Ishikawa (cell line): ENCODE data around the gene TSPEAR.

Experiments used
- CEBPB ChIP-seq: IDR thresholded peaks from 2 replicates; pipeline ENCODE4 v1.6.1; 2012
- RAD21 ChIP-seq: IDR thresholded peaks from 2 replicates; pipeline ENCODE4 v1.6.1; 2012; ENCODE audit warnings: low read depth
- TCF12 ChIP-seq: IDR thresholded peaks from 2 replicates; pipeline ENCODE4 v1.6.1; 2012; ENCODE audit warnings: low read depth
- TF ChIP-seq, protein P1 (sequence below): IDR thresholded peaks from 2 replicates; pipeline ENCODE4 v1.6.1; 2012

DNA sequence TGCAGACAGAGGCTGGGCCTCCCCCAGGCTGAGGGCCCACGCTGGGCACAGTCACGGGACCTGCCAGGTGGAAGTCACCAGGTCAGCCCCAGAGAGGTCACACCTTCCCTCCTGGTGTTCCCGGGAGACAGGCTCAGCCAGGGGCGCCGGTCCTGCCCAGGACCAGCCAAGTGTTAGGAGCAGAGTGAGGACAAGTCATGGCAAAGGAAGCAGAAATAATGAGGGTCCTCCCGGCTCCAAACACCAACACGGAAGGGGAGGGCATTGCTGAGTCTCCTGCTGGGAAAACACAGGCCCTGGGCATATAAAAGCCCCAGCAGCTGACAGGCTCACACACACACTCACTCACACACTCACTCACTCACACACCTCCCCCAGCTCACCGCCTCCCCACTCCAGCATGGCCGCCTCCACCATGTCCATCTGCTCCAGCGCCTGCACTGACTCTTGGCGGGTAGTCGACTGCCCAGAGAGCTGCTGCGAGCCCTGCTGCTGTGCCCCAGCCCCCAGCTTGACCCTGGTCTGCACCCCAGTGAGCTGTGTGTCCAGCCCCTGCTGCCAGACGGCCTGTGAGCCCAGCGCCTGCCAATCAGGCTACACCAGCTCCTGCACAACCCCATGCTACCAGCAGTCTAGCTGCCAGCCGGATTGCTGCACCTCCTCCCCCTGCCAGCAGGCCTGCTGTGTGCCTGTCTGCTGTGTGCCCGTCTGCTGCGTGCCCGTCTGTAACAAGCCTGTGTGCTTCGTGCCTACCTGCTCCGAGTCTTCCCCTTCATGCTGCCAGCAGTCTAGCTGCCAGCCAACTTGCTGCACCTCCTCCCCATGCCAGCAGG lies 74.1 kb downstream of the TSPEAR start, which contains the start of gene KRTAP10-10:
- TF ChIP-seq RAD21 = no peak
- TF ChIP-seq, protein P1, sequence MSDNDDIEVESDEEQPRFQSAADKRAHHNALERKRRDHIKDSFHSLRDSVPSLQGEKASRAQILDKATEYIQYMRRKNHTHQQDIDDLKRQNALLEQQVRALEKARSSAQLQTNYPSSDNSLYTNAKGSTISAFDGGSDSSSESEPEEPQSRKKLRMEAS = no peak
- no peak for TF ChIP-seq TCF12
- no peak for TF ChIP-seq CEBPB
